Effector memory CD4-positive, alpha-beta T cell (primary cell): ENCODE data around the gene SLC10A1.

Experiments
- DNase-seq, 3 donors: peaks; one replicate each; pipeline ENCODE4 v3.0.0-alpha.2; 2020
- H3K27ac ChIP-seq: 2 replicates; pipeline ENCODE4 v1.7.0; 2013; ENCODE audit warnings: mild to moderate bottlenecking, low read length, moderate library complexity; ENCODE audit not compliant: insufficient read depth, poor library complexity, severe bottlenecking
- H3K27me3 ChIP-seq: replicated peaks from 2 replicates; pipeline ENCODE4 v1.7.0; 2013; ENCODE audit warnings: mild to moderate bottlenecking, low read length; ENCODE audit not compliant: insufficient read depth, control insufficient read depth, poor library complexity, severe bottlenecking
- H3K36me3 ChIP-seq: 2 replicates; pipeline ENCODE4 v1.7.0; 2013; ENCODE audit warnings: mild to moderate bottlenecking, low read length, moderate library complexity; ENCODE audit not compliant: control insufficient read depth, insufficient read depth
- H3K4me1 ChIP-seq: 2 replicates; pipeline ENCODE4 v1.7.0; 2013; ENCODE audit warnings: low read length, mild to moderate bottlenecking; ENCODE audit not compliant: control insufficient read depth, insufficient read depth, poor library complexity, severe bottlenecking
- H3K4me3 ChIP-seq: 2 replicates; pipeline ENCODE4 v1.7.0; 2013; ENCODE audit warnings: low read length, low read depth, mild to moderate bottlenecking; ENCODE audit not compliant: insufficient read depth, poor library complexity, severe bottlenecking
- H3K9me3 ChIP-seq: 2 replicates; pipeline ENCODE4 v1.7.0; 2013; ENCODE audit warnings: mild to moderate bottlenecking, low read length, moderate library complexity; ENCODE audit not compliant: control insufficient read depth

Gene SLC10A1

DNA sequence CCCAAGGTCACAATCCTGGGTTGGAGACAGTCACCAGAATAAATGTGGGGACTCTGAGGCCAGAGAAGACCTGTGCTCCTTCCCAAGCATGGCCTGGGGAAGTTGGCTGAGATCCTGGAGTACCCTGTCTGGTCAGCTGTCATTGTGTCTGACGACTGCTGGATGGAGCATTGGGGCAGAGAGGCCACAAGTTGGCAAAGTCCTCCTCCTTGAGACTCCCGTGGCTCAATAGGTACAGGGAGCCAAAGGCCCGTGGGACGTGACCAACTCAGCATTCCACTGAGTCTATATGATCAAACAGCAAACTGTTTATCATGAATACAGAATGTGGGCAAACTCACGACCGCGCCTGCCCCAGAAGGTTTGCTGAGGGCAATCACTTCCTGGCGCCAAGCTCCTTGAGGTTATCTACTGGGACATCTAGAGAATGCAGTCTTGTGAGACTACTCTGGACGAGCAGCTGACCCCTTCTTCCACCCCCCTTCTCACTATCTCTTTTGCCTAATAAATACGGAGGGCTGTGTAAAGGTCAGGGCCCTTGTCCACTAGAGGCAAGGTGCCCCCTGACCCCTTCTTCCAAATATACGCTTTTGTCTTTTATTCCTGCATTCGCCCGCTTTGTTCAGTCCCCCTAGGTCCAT lies 14.3 kb upstream of the SLC10A1 start:
- Histone ChIP-seq H3K9me3 (no peaks in the 10 kb centered on the region), H3K27me3 (no peaks in the 10 kb centered on the region), H3K27ac (no peak overlapping the region), H3K36me3 (no peaks in the 10 kb centered on the region), H3K4me3 (no peak overlapping the region), H3K4me1 (no peaks in the 10 kb centered on the region)
- no peak for DNase-seq

DNA sequence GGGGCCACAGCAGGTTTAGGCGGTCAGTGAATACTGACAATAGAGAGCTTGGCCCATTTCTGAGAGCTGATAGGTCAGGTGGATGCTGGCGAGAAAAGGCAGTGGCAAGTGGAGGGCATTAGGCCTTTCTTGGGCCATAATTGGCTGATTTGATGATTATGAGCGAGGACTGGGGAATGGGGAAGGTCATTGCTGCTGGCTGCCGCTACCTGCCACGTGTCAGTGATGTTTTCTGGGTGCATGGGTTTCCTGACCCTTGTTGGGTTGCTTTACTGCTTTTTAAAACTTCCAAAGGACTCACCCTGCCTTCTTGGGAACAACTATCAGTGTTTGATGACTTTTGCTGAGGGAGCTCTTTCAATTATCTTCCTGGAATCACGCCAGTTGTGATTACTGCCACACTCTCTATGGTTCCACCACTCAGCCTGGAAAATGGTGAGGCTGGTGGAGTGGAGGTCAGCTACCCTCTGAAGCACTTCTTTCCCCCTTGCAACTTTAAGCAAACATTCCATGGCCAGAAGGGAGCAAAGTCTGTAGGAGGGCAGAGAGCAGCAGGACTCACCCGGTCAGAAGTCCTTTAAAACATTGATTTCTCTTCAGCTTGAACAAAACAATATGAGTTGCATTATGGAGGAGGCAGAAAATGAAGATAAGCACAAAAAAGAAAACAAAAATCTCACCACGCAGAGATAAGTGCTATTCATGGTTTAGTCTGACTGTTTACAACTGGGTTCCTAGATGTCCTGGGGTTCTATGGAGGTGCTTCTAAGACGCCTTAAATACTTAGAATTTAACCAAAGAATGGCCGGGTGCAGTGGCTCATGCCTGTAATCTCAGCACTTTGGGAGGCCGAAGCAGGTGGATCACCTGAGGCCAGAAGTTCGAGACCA lies 12.1 kb upstream of the SLC10A1 start:
- Histone ChIP-seq H3K4me1 (no peaks in the 10 kb centered on the region), H3K36me3 (no peaks in the 10 kb centered on the region), H3K4me3 (no peak overlapping the region), H3K27ac (no peak overlapping the region), H3K27me3 (no peaks in the 10 kb centered on the region), H3K9me3 (no peaks in the 10 kb centered on the region)
- no peak for DNase-seq

DNA sequence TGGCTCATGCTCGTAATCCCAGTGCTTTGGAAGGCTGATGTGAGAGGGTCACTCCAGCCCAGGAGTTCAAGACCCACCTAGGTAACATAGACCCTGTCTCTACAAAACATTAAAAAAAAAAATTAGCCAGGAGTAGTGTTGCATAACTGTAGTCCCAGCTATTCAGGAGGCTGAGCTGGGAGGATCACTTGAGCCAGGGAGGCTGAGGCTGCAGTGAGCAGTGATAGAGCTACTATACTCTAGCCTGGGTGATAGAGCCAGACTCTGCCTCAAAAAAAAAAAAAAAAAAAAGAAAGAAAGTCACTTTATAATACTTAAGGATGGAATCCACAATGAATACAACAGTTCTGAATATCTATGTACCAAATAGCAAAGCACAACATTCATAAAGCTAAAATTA lies 10.2 kb upstream of the SLC10A1 start:
- DNase-seq, result no peak
- no peaks in the 10 kb centered on the region for H3K9me3 ChIP-seq
- H3K27me3 ChIP-seq, result no peaks in the 10 kb centered on the region
- no peak overlapping the region for H3K27ac ChIP-seq
- H3K36me3 ChIP-seq, result no peaks in the 10 kb centered on the region
- no peaks in the 10 kb centered on the region for H3K4me1 ChIP-seq
- no peak overlapping the region for H3K4me3 ChIP-seq

DNA sequence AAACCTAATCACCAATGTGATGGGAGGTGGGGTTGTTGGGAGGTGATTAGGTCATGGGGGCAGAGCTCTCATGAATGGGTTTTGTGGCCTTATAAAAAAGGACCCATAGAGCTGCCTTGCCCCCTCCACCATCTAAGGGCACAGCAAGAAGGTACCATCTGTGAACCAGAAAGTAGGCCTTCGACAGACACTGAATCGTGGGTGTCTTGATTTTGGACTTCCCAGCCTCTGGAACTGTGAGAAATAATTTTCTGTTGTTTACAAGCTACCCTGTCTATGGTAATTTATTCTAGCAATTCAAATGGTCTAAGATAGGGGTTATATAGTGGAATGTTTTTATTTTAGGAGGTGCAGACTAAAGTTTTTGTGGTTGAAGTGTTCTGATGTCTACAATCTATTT lies 7.9 kb upstream of the SLC10A1 start:
- Histone ChIP-seq H3K36me3 (no peaks in the 10 kb centered on the region), H3K27me3 (no peaks in the 10 kb centered on the region), H3K27ac (no peak overlapping the region), H3K4me1 (no peaks in the 10 kb centered on the region), H3K9me3 (no peaks in the 10 kb centered on the region), H3K4me3 (no peak overlapping the region)
- DNase-seq, result no peak

DNA sequence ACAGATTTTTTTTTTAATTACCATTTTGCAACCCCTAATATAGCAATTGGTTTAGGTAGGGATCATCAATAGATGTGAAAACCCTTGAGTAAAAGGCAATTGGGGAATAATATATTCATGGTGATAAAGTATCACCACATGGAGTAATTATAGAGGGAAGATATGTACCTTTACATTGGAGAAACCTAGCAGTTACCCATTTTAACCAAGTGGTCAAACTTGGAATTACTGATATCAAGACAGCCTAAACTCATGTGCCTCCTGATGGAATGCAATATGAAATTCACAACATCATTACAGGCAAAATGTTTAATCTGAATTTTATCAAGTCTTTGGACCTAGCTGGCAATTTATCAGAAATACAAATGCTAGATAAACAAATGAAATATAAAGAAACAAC lies 6.7 kb upstream of the SLC10A1 start:
- DNase-seq, result no peak
- no peaks in the 10 kb centered on the region for H3K9me3 ChIP-seq
- no peaks in the 10 kb centered on the region for H3K27me3 ChIP-seq
- no peaks in the 10 kb centered on the region for H3K4me1 ChIP-seq
- H3K27ac ChIP-seq, result no peak overlapping the region
- no peak overlapping the region for H3K4me3 ChIP-seq
- H3K36me3 ChIP-seq, result no peaks in the 10 kb centered on the region

GRCh38 chr14:69798339-69798735 lies 1.3 kb upstream of the SLC10A1 start:
- Histone ChIP-seq H3K4me3 (no peak overlapping the region), H3K36me3 (no peaks in the 10 kb centered on the region), H3K27me3 (no peaks in the 10 kb centered on the region), H3K4me1 (no peaks in the 10 kb centered on the region), H3K9me3 (no peaks in the 10 kb centered on the region), H3K27ac (no peak overlapping the region)
- DNase-seq, result no peak

DNA sequence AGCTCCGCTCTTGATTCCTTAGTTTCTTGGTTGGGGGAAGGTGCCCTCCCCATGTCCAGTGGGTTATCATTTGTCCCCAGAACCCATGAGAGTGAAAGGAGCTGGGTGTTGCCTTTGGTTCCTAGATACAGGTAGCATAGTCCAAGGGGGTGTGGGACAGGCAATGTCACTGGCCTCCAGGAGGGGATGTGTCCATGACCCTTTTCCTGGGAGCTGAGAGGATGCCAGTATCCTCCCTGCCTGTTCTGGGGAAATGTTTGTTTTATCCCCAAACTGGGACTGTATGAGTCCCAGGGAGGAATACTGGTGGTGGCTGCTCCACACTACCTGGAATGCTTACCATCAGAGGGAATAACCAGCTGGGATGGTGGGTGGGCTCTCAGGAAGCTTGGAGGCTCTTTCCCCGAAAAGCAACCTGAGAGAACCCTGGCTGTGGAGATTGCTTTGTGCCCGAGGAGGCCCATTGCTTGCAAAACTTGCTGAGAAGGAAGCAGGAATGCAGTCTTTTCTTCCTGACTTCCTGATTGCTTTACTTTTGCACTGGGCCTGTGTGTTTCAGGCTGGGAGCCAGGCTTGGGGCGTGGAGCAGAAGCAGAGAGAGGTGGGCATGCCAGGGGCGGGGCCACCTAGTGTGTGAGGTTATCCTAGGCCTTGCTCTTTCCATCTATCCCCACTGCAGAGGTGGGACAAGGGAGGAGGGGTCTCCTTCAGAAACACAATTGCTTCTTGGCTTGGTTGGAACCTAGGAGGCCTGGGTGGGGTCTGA lies 715 bp upstream of the SLC10A1 start:
- Histone ChIP-seq H3K36me3 (no peaks in the 10 kb centered on the region), H3K4me1 (no peaks in the 10 kb centered on the region), H3K27ac (no peak overlapping the region), H3K27me3 (no peaks in the 10 kb centered on the region), H3K9me3 (no peaks in the 10 kb centered on the region), H3K4me3 (no peak overlapping the region)
- no peak for DNase-seq

DNA sequence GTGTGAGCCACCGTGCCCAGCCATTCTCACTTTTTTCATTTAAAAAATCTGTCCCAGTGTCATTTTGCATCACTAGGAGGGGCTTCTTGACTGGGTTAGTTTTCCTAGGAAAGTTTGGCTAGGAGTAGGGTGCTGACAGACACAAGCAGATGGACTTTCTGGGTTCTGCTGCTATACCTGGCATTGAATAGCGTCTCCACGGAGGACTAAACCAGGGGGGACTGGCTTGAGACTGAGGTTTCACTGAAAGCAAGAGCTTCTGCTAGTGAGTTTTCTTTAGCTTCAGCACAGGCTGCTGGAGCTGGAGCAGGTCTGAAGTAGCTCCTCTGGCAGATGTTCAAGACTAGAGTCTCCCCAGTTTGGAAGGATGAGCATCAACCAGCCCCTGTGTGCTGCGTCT lies 1.4 kb downstream of the SLC10A1 start:
- Histone ChIP-seq H3K27ac (no peak overlapping the region), H3K27me3 (no peaks in the 10 kb centered on the region), H3K4me3 (no peak overlapping the region), H3K4me1 (no peaks in the 10 kb centered on the region), H3K36me3 (no peaks in the 10 kb centered on the region), H3K9me3 (no peaks in the 10 kb centered on the region)
- no peak for DNase-seq

- Histone ChIP-seq H3K4me3 (no peak overlapping the region), H3K36me3 (no peaks in the 10 kb centered on the region)
Observed at GRCh38 chr14:69794791-69795190, 2.2 kb downstream of the SLC10A1 start.

More at GRCh38 chr14:69794791-69795190, 2.2 kb downstream of the SLC10A1 start:
- no peaks in the 10 kb centered on the region for H3K27me3 ChIP-seq
- DNase-seq, result no peak
- H3K4me1 ChIP-seq, result no peaks in the 10 kb centered on the region
- no peaks in the 10 kb centered on the region for H3K9me3 ChIP-seq
- no peak overlapping the region for H3K27ac ChIP-seq
